Peyer's patch (tissue), 4 donors: Measurements from ENCODE around the gene KCNJ10. TPM values are rescaled to one million over a fixed set of nuclear protein-coding genes. Genes with fewer than 3 reads are reported as not detected.

ENCODE experiments used
- DNase-seq, 3 donors: peaks; one replicate each; pipeline ENCODE4 v3.0.0-alpha.2; 2017 to 2019
- H3K27ac ChIP-seq, 4 donors: fragments of 200-600 bp; sonication (generic); one replicate each; pipeline ENCODE4 v1.5.1; 2016 to 2019
- H3K27me3 ChIP-seq, 2 donors: fragments of 200-600 bp; sonication (generic); one replicate each; pipeline ENCODE4 v1.5.1; 2019
- H3K36me3 ChIP-seq, 3 donors: fragments of 200-600 bp; sonication (generic); one replicate each; pipeline ENCODE4 v1.5.1; 2016 to 2019
- H3K4me1 ChIP-seq, 4 donors: fragments of 200-600 bp; sonication (generic); one replicate each; pipeline ENCODE4 v1.5.1; 2016 to 2019
- H3K4me3 ChIP-seq, 4 donors: fragments of 200-600 bp; sonication (generic); 1 replicate in 3 of 4; 2 replicates in 1 of 4; pipeline ENCODE4 v1.5.1; 2016 to 2019; ENCODE audit warnings: mild to moderate bottlenecking in 1 of 4
- H3K9me3 ChIP-seq, 4 donors: fragments of 200-600 bp; sonication (generic); one replicate each; pipeline ENCODE4 v1.5.1; 2016 to 2019; ENCODE audit warnings: mild to moderate bottlenecking in 1 of 4
- CTCF ChIP-seq, 6 experiments: fragments of 450-650 bp in 4 of 6; fragments of 200-600 bp in 2 of 6; sonication (generic) in 1 of 6; IDR thresholded peaks; one replicate each; pipeline ENCODE4 v1.5.1; 2017 to 2019; ENCODE audit warnings: antibody characterized with exemption in 6 of 6, mild to moderate bottlenecking in 3 of 6, moderate library complexity in 1 of 6
- POLR2A ChIP-seq, 2 donors: fragments of 450-650 bp; IDR thresholded peaks; one replicate each; pipeline ENCODE4 v1.5.1; 2017; ENCODE audit warnings: antibody characterized with exemption in 2 of 2, mild to moderate bottlenecking in 2 of 2, moderate library complexity in 2 of 2
- total RNA-seq, 4 donors: library from RNA; depleted of rRNA; stranded (reverse); fragments of >200 nt; gene quantifications; one replicate each; pipeline ENCODE4 v1.1.0, GENCODE V29; 2016

Gene KCNJ10
- total RNA-seq, 4 donors from 2014 or later, result not detected

- H3K27ac ChIP-seq, result peak overlapping the region in 1 of 4 donors; percentile 21
- no peak for DNase-seq
- H3K36me3 ChIP-seq, result peaks cover 0 to 40% (median 0%) of the 10 kb centered on the region in 3 donors
These were observed 25.6 kb upstream of the KCNJ10 start for GRCh38 chr1:160095382-160096105.

GRCh38 chr1:160094806-160095205, 24.8 kb upstream of the KCNJ10 start:
- Histone ChIP-seq H3K27ac (peak overlapping the region in 2 of 4 donors; percentile 48 to 71), H3K4me3 (no peak overlapping the region), H3K9me3 (no peaks in the 10 kb centered on the region), H3K4me1 (peaks cover 5 to 54% (median 18%) of the 10 kb centered on the region in 4 donors), H3K36me3 (peaks cover 0 to 45% (median 0%) of the 10 kb centered on the region in 3 donors), H3K27me3 (no peaks in the 10 kb centered on the region)
- TF ChIP-seq POLR2A (IDR thresholded peaks at IDR 0.05) (no peak), CTCF (IDR thresholded peaks at IDR 0.05) (no peak)
- DNase-seq, result no peak

More at GRCh38 chr1:160095382-160096105, 25.6 kb upstream of the KCNJ10 start:
- Histone ChIP-seq H3K9me3 (no peaks in the 10 kb centered on the region), H3K4me1 (peaks cover 5 to 54% (median 18%) of the 10 kb centered on the region in 4 donors), H3K4me3 (no peak overlapping the region), H3K27me3 (no peaks in the 10 kb centered on the region)
- TF ChIP-seq POLR2A (IDR thresholded peaks at IDR 0.05) (no peak), CTCF (IDR thresholded peaks at IDR 0.05) (no peak)

- Histone ChIP-seq H3K27ac (peak overlapping the region in 2 of 4 donors; percentile 48 to 71), H3K36me3 (peaks cover 0 to 50% (median 0%) of the 10 kb centered on the region in 3 donors)
These were observed 24.3 kb upstream of the KCNJ10 start for GRCh38 chr1:160094291-160094625.

GRCh38 chr1:160093624-160094290, 23.8 kb upstream of the KCNJ10 start:
- Histone ChIP-seq H3K9me3 (no peaks in the 10 kb centered on the region), H3K27ac (peak overlapping the region in 2 of 4 donors; percentile 48 to 71), H3K27me3 (no peaks in the 10 kb centered on the region), H3K4me3 (no peak overlapping the region), H3K36me3 (peaks cover 0 to 53% (median 0%) of the 10 kb centered on the region in 3 donors), H3K4me1 (peaks cover 5 to 48% (median 18%) of the 10 kb centered on the region in 4 donors)
- no peak for DNase-seq
- no peak for TF ChIP-seq CTCF (IDR thresholded peaks at IDR 0.05)
- TF ChIP-seq POLR2A (IDR thresholded peaks at IDR 0.05), result no peak

More at GRCh38 chr1:160094291-160094625, 24.3 kb upstream of the KCNJ10 start:
- H3K4me3 ChIP-seq, result no peak overlapping the region
- no peaks in the 10 kb centered on the region for H3K27me3 ChIP-seq
- peaks cover 5 to 50% (median 18%) of the 10 kb centered on the region in 4 donors for H3K4me1 ChIP-seq
- TF ChIP-seq POLR2A (IDR thresholded peaks at IDR 0.05), result no peak
- no peak for TF ChIP-seq CTCF (IDR thresholded peaks at IDR 0.05)
- no peaks in the 10 kb centered on the region for H3K9me3 ChIP-seq
- DNase-seq, result no peak

GRCh38 chr1:160093069-160093395, 23.1 kb upstream of the KCNJ10 start:
- no peak overlapping the region for H3K4me3 ChIP-seq
- no peaks in the 10 kb centered on the region for H3K9me3 ChIP-seq
- TF ChIP-seq CTCF (IDR thresholded peaks at IDR 0.05) (no peak), POLR2A (IDR thresholded peaks at IDR 0.05) (no peak)
- peaks cover 5 to 48% (median 18%) of the 10 kb centered on the region in 4 donors for H3K4me1 ChIP-seq
- H3K27me3 ChIP-seq, result no peaks in the 10 kb centered on the region
- no peak overlapping the region for H3K27ac ChIP-seq
- H3K36me3 ChIP-seq, result peaks cover 0 to 53% (median 0%) of the 10 kb centered on the region in 3 donors
- no peak for DNase-seq
